ENCODE data around the gene PDCD5.
"Not testable (repeated sequence)": the region's sequence is repeated elsewhere in the genome, so short reads cannot be mapped to it uniquely, and the experiment has no call there.

Gene PDCD5

DNA sequence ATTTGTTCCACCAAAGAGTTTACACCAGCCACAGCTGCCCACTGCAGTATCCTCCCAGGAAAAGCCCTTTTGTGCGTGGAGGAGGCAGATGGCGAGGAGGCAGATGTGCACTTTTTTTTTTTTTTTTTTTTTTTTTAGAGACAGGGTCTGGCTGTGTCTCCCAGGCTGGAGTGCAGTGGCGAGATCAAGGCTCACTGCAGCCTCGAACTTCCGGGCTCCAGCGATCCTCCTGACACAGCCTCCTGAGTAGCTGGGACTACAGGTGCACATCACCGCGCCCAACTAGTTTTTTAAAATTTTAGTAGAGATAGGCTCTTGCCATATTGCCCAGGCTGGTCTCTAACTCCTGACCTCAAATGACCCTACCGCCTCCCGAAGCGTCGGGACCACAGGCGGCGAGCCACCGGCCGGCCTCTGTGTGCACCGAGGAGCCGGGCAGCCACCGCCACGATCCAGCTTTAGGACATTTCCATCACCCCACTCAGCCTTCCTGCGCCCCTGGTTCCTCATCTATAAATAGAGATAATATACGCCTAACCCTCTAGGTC lies 563 bp upstream of the PDCD5 start:
- DNase-seq (ENCODE audit: low spot score), result no peak

DNA sequence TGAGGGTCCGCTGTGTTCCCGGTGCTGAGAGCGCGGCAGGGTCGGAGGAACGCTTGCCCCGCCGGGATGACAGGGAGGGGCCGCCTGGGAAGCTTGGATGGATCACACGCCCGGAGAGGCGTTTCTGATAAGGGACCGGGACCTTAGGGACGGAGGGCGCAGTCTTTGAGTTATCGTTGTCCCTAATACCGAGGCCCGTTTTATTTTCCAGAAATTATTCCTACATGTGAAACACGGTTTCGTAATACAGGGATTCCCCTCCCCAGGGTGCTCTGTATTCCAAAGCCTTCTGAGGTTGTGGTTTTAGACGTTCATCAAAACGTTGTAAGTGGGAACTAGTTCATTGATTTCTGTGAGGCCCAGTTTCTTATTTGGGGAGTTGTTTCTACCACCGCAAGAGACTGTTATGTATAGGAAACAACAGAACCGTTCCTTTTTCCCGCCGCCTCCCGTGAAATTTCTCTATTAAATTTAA lies 752 bp downstream of the PDCD5 start:
- peak; percentile 11 for DNase-seq (ENCODE audit: low spot score)

- DNase-seq (ENCODE audit: low spot score), result not testable (repeated sequence)
Measured at GRCh38 chr19:32587747-32588504, 6.9 kb downstream of the PDCD5 start.

DNA sequence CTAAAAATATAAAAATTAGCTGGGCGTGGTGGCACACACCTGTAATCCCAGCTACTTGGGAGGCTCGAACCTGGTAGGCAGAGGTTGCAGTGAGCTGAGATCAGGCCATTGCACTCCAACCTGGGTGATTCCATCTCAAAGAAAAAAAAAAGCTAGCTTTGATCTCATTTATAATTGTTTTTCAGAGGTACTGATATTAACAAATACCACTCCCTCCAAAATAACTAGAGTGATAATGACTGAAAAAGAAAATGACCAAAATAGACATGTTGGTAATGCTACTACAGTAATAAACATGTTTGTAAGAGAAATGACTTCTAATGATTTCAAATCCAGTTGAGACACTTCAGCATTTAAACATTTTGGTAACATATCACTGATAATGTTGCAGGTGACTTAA lies 13.0 kb downstream of the PDCD5 start:
- no peak for DNase-seq (ENCODE audit: low spot score)

GRCh38 chr19:32595491-32595890 lies 14.5 kb downstream of the PDCD5 start:
- no peak for DNase-seq (ENCODE audit: low spot score)

DNA sequence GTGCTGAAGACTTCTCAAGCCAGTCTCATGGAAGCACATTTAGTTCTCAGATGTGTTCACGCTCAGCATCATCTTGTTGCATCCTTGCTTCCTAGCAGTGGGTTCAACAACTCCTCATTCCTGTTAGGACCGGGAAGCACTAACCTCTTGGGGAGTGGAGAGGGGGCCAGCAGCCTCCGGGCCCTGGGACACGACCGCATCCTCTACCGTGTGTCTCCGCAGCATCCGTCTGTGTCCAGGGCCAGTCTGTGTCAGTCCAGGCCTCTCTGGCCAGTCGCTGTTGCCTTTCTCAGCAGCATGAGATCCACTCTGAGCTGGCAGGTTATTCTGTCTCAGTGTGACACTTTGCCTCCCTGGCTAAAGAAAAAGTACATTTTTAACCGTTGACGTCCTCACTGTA lies 17.0 kb downstream of the PDCD5 start:
- no peak for DNase-seq (ENCODE audit: low spot score)

DNA sequence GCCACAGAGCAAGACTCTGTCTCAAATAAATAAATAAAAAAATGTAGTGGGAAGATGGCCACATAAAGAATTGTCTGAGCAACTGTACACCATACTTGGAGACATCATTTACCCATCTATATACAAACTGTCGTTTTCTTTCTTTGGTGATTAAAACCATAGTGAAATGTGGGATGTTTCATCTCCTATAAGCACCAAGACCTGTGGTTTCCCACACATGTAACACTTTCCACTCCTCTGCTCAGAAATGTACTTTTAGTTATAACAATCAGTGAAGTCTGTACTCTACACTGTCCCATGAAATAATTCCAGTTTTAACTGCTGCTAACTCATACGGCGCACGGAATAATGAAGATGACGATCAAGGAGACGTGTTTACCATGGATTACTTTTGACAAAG lies 18.3 kb downstream of the PDCD5 start:
- no peak for DNase-seq (ENCODE audit: low spot score)

GRCh38 chr19:32599736-32600157 lies 18.8 kb downstream of the PDCD5 start:
- peak; percentile 73 for DNase-seq (ENCODE audit: low spot score)

DNA sequence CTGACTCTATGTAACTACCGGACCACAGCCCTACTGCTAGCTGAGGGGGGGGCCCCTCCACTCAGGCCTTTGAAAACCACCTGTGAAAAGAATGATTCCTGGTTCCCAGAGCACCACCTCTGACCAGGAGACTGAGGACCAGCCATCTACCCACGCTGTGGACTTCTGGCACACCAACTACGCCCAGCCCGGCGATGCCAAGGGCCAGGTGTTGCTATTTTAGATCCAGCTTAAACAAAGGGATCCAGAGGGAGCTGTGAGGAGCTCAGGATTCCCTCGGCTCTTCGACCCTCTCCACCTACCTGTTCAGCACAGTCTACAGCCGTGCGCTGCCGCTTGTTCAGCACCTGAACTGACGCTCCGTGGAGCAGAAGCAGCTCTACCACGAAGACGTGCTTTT lies 23.0 kb downstream of the PDCD5 start:
- no peak for DNase-seq (ENCODE audit: low spot score)

DNA sequence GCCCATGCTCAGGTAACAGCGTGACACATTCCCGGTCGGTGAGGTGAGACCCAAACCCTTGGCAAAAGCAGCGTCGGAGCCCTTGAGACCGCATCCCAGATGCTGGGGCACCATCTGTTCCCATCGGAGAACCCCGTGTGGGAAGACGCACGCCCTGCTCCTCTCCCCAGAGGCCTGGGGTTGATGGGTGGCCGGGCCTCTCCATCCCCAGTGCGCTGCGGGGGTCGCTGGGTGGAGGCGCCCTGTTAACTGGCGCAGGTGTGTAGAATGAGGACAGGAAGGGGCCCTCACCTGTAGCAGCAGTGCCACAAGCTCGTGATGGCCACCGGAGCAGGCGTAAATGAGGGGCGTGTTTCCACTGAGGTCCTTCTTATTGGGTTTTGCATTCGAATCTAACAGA lies 24.6 kb downstream of the PDCD5 start:
- no peak for DNase-seq (ENCODE audit: low spot score)

DNA sequence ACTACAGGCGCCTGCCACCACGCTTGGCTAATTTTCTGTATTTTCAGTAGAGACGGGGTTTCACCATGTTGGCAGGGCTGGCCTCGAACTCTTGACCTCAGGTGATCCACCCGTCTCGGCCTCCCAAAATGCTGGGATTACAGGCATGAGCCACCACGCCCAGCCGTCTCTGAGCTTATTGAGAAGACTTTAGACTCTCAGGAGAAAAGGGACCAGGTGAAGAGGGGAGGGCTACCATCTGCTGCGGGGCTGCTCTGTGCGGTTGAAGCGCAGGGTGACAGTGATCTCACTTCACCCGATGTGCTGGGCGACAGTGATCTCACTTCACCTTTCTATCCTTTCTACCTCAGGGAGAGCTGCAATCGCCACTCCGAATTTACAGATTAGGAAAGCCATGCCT lies 25.3 kb downstream of the PDCD5 start:
- DNase-seq (ENCODE audit: low spot score), result no peak

DNA sequence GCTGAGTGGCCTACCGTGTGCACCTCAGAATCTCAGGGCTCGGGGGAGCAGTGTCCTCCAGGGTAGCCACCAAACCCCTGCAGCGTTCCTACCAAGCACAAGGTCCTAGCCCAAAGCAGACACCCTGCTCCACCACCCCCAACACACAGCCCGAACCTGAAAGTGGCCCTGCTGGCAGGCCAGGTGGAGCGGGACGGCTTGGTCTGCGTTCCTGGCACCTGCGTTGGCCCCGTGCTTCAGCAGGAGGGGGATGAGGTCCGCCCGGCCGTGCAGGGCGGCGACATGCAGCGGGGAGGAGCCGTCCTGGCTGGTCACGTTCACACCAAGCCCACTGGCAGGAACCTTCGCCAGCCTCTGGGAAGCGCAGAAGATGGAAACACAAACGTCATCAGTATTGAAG lies 26.5 kb downstream of the PDCD5 start:
- no peak for DNase-seq (ENCODE audit: low spot score)

DNA sequence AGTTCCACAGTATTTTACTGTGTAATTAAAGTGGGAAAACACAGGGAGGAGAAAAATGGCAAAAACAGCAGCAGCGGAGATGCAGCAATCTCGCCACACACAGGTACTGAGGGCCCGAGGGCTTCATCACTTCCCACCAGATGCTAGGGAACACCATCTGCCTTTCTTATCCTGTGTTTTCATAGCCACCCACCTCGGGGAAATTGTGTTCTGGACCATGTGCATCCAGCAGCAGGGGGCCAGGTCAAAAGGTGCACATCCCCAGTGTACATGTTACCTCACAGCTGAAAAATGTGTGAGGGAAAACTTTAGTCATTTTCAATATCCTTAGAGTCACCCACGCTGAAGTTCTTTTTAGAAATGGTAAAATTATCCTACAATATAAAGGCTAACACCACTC lies 30.2 kb downstream of the PDCD5 start:
- DNase-seq (ENCODE audit: low spot score), result no peak

GRCh38 chr19:32613008-32613407 lies 32.0 kb downstream of the PDCD5 start:
- DNase-seq (ENCODE audit: low spot score), result no peak

GRCh38 chr19:32614916-32615315 lies 33.9 kb downstream of the PDCD5 start:
- no peak for DNase-seq (ENCODE audit: low spot score)

- DNase-seq (ENCODE audit: low spot score), result no peak
Measured at GRCh38 chr19:32615569-32615968, 34.6 kb downstream of the PDCD5 start.

- no peak for DNase-seq (ENCODE audit: low spot score)
Measured at GRCh38 chr19:32619051-32619685, 38.2 kb downstream of the PDCD5 start.

GRCh38 chr19:32622002-32622401 lies 41.0 kb downstream of the PDCD5 start:
- no peak for DNase-seq (ENCODE audit: low spot score)

- DNase-seq (ENCODE audit: low spot score), result no peak
Measured at GRCh38 chr19:32624410-32624809, 43.4 kb downstream of the PDCD5 start.

DNA sequence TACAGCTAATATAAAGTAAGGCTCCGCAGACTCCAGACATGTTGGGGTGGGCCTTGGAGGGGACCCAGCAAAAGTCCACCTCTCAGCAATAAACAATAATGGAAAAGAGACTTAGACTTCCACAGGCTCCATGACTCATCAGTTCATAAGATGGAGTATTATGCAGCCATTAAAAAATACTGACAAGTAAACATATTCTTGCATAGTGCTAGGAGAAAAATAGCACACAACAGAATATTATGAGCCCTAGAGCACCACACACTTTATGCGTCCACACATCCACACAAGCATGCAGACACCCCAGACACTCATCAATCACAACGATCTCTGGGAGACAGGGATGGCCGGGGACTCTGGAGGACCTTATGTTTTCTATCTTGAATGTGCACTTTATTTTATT lies 46.0 kb downstream of the PDCD5 start:
- no peak for DNase-seq (ENCODE audit: low spot score)

- no peak for DNase-seq (ENCODE audit: low spot score)
Measured at GRCh38 chr19:32627714-32628270, 46.8 kb downstream of the PDCD5 start.

- DNase-seq (ENCODE audit: low spot score), result no peak
Measured at GRCh38 chr19:32630338-32630737, 49.3 kb downstream of the PDCD5 start.

GRCh38 chr19:32631381-32631780 lies 50.4 kb downstream of the PDCD5 start:
- DNase-seq (ENCODE audit: low spot score), result no peak

Data from AG08395 (cell line).